Transverse colon (tissue), 4 donors: ENCODE data around the gene PRH1. TPM values are rescaled to one million over a fixed set of nuclear protein-coding genes. Genes with fewer than 3 reads are reported as not detected.

ENCODE experiments used
- DNase-seq: peaks from one replicate; pipeline ENCODE4 v3.0.0-alpha.2; 2019
- H3K27ac ChIP-seq, 4 donors: fragments of 200-600 bp; sonication (generic); 2 replicates each; pipeline ENCODE4 v1.5.1; 2016 to 2018; ENCODE audit warnings: inconsistent platforms in 4 of 4
- H3K27me3 ChIP-seq: fragments of 200-600 bp; sonication (generic); 2 replicates; pipeline ENCODE4 v1.5.1; 2017; ENCODE audit warnings: inconsistent platforms
- H3K36me3 ChIP-seq, 4 donors: fragments of 200-600 bp; sonication (generic); 2 replicates each; pipeline ENCODE4 v1.5.1; 2017 to 2019; ENCODE audit warnings: inconsistent platforms in 4 of 4
- H3K4me1 ChIP-seq, 4 donors: fragments of 200-600 bp; sonication (generic); 2 replicates each; pipeline ENCODE4 v1.5.1; 2017 to 2020; ENCODE audit warnings: inconsistent platforms in 4 of 4
- H3K4me3 ChIP-seq, 4 donors: fragments of 200-600 bp; sonication (generic); 1 replicate in 1 of 4; 2 replicates in 3 of 4; pipeline versions ENCODE4 v1.5.1 to v1.6.1; 2017 to 2019; ENCODE audit warnings: inconsistent platforms in 4 of 4
- H3K9me3 ChIP-seq, 2 donors: fragments of 200-600 bp; sonication (generic); 2 replicates each; pipeline ENCODE4 v1.5.1; 2017 to 2019; ENCODE audit warnings: inconsistent platforms in 2 of 2
- EP300 ChIP-seq: sonication (generic); formaldehyde crosslinking; IDR thresholded peaks from one replicate; pipeline ENCODE4 v1.6.1; 2017; ENCODE audit warnings: antibody characterized with exemption, low read depth
- POLR2A ChIP-seq: fragments of 450-650 bp; IDR thresholded peaks from one replicate; pipeline ENCODE4 v1.6.1; 2016; ENCODE audit warnings: antibody characterized with exemption, mild to moderate bottlenecking, moderate library complexity
- POLR2AphosphoS5 ChIP-seq, 3 donors: sonication (generic); formaldehyde crosslinking; IDR thresholded peaks; one replicate each; pipeline ENCODE4 v1.6.1; 2016; ENCODE audit warnings: antibody characterized with exemption in 3 of 3
- WGBS, 2 donors: methylation state at CpG; one replicate each; pipeline ENCODE4 v1.1.5; 2018; ENCODE audit warnings: low coverage in 1 of 2; 5-methylcytosine and 5-hydroxymethylcytosine counted together
- in situ Hi-C, 4 donors: fragments of 200-750 bp; cut with MboI; loops; one replicate each; pipeline versions ENCODE4 v1.15.0 to v1.15.1; 2017; ENCODE audit warnings: low sequenced_read_pairs in 3 of 4, low pct_ligation_motif_present in 1 of 4, low pct_unique_long_range_greater_than_20kb in 1 of 4
- intact Hi-C: fragments of 100-400 bp; cut with DNase I; formaldehyde crosslinking; loops from one replicate; pipeline ENCODE4 v1.15.1; 2023; ENCODE audit warnings: low total_unique reads
- total RNA-seq, 4 donors: library from RNA; depleted of rRNA; stranded (reverse); fragments of >200 nt; gene quantifications; one replicate each; pipeline ENCODE4 v1.1.0, GENCODE V29; 2016
- TF ChIP-seq, protein P1 (sequence below), 5 experiments: fragments of 200-600 bp in 3 of 5; fragments of 450-650 bp in 2 of 5; sonication (generic) in 3 of 5; IDR thresholded peaks; 1 replicate in 2 of 5; 2 replicates in 3 of 5; pipeline ENCODE4 v1.5.1; 2016 to 2017; ENCODE audit warnings: antibody characterized with exemption in 5 of 5, inconsistent platforms in 3 of 5, mild to moderate bottlenecking in 2 of 5, moderate library complexity in 1 of 5

Gene PRH1
- total RNA-seq, 4 donors from 2014 or later = 4.8 to 64.8 (median 32.2) TPM

DNA sequence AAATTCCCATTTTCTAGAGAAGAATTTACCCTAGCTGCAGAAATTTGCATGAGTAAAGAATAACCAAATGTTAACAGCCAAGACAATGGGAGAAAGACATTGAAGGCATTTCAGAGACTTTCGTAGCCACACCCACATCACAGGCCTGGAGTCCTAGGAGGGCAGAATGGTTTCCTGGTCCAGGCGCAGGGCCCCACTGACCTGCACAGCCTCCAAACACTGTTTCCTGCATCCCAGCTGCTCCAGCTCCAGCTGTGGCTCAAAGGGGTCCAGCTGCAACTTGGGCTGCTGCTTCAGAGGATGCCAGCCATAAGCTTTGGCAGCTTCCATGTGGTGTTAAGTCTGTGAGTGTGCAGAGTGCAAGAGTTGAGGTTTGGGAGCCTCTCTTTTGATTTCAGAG is 28.2 kb downstream of the PRH1 start:
- 89 to 100% methylated on average over 2 of the region's 2 CpGs for WGBS, 2 donors
- no peak for DNase-seq
- Histone ChIP-seq H3K4me1 (no peaks in the 10 kb centered on the region), H3K27ac (no peak overlapping the region), H3K9me3 (peaks cover 5 to 13% of the 10 kb centered on the region in 2 donors), H3K36me3 (peaks cover 0 to 4% (median 0%) of the 10 kb centered on the region in 4 donors), H3K27me3 (no peaks in the 10 kb centered on the region), H3K4me3 (no peak overlapping the region)
- intact Hi-C loops = no loop called here
- in situ Hi-C loops = no loop called here
- TF ChIP-seq, protein P1, sequence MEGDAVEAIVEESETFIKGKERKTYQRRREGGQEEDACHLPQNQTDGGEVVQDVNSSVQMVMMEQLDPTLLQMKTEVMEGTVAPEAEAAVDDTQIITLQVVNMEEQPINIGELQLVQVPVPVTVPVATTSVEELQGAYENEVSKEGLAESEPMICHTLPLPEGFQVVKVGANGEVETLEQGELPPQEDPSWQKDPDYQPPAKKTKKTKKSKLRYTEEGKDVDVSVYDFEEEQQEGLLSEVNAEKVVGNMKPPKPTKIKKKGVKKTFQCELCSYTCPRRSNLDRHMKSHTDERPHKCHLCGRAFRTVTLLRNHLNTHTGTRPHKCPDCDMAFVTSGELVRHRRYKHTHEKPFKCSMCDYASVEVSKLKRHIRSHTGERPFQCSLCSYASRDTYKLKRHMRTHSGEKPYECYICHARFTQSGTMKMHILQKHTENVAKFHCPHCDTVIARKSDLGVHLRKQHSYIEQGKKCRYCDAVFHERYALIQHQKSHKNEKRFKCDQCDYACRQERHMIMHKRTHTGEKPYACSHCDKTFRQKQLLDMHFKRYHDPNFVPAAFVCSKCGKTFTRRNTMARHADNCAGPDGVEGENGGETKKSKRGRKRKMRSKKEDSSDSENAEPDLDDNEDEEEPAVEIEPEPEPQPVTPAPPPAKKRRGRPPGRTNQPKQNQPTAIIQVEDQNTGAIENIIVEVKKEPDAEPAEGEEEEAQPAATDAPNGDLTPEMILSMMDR (IDR thresholded peaks at IDR 0.05) = no peak
- TF ChIP-seq EP300 (no peak), POLR2AphosphoS5 (IDR thresholded peaks at IDR 0.05) (no peak), POLR2A (no peak)

DNA sequence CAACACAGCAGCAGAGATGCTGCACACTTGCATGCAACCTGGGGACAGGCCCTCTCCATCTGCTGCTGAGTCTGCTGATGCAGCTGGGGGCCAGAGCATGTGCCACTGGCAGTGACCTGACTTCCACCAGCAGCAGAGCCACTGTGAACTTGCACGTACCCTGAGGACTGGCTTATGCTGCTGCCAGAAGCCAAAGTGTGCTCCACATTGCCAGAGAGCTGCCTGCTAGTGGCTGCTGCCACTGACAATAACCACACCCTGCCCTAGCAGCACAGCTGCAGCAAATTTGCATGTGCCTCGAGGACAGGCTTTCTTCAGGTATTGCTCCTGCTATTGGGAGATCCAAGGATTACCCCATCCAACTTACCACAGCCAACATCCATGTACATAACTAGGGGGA is 30.3 kb downstream of the PRH1 start:
- Histone ChIP-seq H3K27ac (no peak overlapping the region), H3K4me3 (no peak overlapping the region), H3K4me1 (no peaks in the 10 kb centered on the region), H3K27me3 (no peaks in the 10 kb centered on the region), H3K36me3 (peaks cover 0 to 4% (median 0%) of the 10 kb centered on the region in 4 donors), H3K9me3 (peaks cover 5 to 13% of the 10 kb centered on the region in 2 donors)
- in situ Hi-C loops (no loop called here), intact Hi-C loops (no loop called here)
- DNase-seq = no peak
- WGBS, 2 donors = 70% methylated on average over 2 of the region's 2 CpGs; no CpG with 5 or more reads in 1 of the 2 donors
- TF ChIP-seq EP300 (no peak), POLR2AphosphoS5 (IDR thresholded peaks at IDR 0.05) (no peak), POLR2A (no peak)
- TF ChIP-seq, protein P1 (IDR thresholded peaks at IDR 0.05) = no peak

DNA sequence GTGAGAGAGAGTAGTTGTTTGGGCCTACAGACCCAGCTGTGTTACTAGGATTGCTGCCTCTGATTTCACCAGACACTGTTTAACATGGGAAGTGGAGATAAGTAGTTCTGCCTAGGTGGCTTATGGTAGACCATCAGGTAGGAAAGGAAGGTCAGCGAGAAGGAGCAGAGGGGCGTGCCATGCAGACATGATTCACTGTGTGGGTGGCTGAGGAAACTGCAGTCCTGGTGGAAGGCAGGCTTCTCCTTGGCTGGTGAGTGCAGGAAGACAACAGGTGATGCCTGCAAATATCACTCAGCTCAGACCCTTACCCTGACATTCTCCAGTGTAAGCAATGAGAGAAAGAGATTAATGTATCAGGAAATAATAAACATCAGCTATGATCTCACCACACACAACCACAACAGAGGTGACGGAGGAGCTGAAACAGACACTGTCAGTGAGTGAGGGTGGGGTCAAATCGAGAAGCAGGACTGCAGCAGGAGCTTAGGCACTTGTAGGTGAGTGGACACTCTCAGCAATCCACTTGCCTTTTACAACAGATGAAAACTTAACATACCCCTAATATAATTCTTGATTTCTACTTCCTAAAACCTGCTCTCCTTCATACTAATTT is 32.7 kb downstream of the PRH1 start:
- intact Hi-C loops (no loop called here), in situ Hi-C loops (no loop called here)
- Histone ChIP-seq H3K9me3 (peaks cover 3 to 7% of the 10 kb centered on the region in 2 donors), H3K27ac (no peak overlapping the region), H3K4me3 (no peak overlapping the region), H3K4me1 (no peaks in the 10 kb centered on the region), H3K27me3 (no peaks in the 10 kb centered on the region), H3K36me3 (no peaks in the 10 kb centered on the region)
- WGBS, 2 donors = 75 to 83% methylated on average over 2 to 4 of the region's 4 CpGs
- TF ChIP-seq EP300 (no peak), POLR2AphosphoS5 (IDR thresholded peaks at IDR 0.05) (no peak), POLR2A (no peak)
- TF ChIP-seq, protein P1 (IDR thresholded peaks at IDR 0.05) = no peak
- no peak for DNase-seq

DNA sequence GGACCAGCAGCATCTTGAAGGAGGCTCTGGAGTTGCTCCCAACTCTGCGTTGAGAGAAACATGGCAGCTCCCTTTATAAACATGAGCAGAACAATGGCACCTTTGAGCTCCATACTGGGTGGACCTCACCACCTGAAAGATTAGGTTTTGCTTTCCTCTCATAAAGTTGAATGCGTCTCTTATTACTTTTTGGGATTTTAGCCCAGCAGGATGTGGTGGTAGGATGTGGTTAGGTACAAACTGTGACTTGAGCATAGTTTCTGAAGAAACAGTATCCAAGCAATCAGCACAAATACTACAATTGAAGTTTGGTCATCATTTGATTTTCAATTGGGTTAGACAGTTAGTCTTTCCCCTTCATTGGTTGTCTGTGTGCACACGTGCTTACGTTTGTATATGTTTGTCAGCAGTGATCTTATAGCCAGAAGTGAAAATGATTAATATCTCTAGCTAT is 34.6 kb downstream of the PRH1 start, which contains the start of gene PRR4:
Gene PRR4, minus strand, starts transcription at position 51 of the 454 bp plus-strand sequence. Its CDS starts 38 bp downstream, at position 13.
- DNase-seq = no peak
- TF ChIP-seq EP300 = no peak
- no peak for TF ChIP-seq POLR2A
- TF ChIP-seq, protein P1 (IDR thresholded peaks at IDR 0.05) = no peak
- no peak for TF ChIP-seq POLR2AphosphoS5 (IDR thresholded peaks at IDR 0.05)
- Histone ChIP-seq H3K4me3 (no peak within 1 kb of the TSS), H3K9me3 (no peaks in the 10 kb centered on the region), H3K27me3 (no peaks in the 10 kb centered on the region), H3K27ac (no peak within 1 kb of the TSS), H3K4me1 (no peaks in the 10 kb centered on the region), H3K36me3 (no peaks in the 10 kb centered on the region)
- WGBS, 2 donors = 85 to 96% methylated on average over 4 of the region's 4 CpGs
- in situ Hi-C loops (no loop called here), intact Hi-C loops (no loop called here)
